HG03175 (cell line): ENCODE data around the gene REC8.

Experiments used
- ATAC-seq: cut with Tn5 transposase; IDR thresholded peaks from one replicate; pipeline ENCODE4 v1.9.1; 2021; ENCODE audit warnings: mild to moderate bottlenecking, moderate library complexity; ENCODE audit not compliant: unreplicated experiment

The REC8 gene

GRCh38 chr14:24224618-24225071 lies 52.8 kb downstream of the REC8 start:
- no peak for ATAC-seq

GRCh38 chr14:24226473-24226872 lies 54.6 kb downstream of the REC8 start:
- ATAC-seq: no peak

- ATAC-seq: no peak
These were observed 57.0 kb downstream of the REC8 start for GRCh38 chr14:24228902-24229301.
